K562 (cell line): ENCODE data around the gene POLR3GL. TPM values are rescaled to one million over a fixed set of nuclear protein-coding genes. Genes with fewer than 3 reads are reported as not detected.
A peak's percentile ranks its signal among the peaks of the same experiment; 100 is the strongest.

Experiments used
- AFF4 ChIP-seq: sonication (generic); formaldehyde crosslinking; IDR thresholded peaks from 2 replicates; pipeline ENCODE4 v1.8.0; 2023; ENCODE audit warnings: mild to moderate bottlenecking, missing genetic modification reagents
- MLLT1 ChIP-seq, 2 experiments: fragments of 450-650 bp; IDR thresholded peaks; 2 replicates each; pipeline ENCODE4 v1.6.1; 2016
- MTA2 ChIP-seq: fragments of 450-650 bp; IDR thresholded peaks from 2 replicates; pipeline ENCODE4 v1.6.1; 2016; ENCODE audit warnings: low read depth
- NKRF ChIP-seq: fragments of 450-650 bp; IDR thresholded peaks from 2 replicates; pipeline ENCODE4 v1.6.1; 2016; ENCODE audit warnings: borderline replicate concordance
- SREBF2 ChIP-seq: sonication (generic); formaldehyde crosslinking; IDR thresholded peaks from 2 replicates; pipeline ENCODE4 v1.4.0; 2020; ENCODE audit warnings: mild to moderate bottlenecking, missing genetic modification reagents
- polyA plus RNA-seq, 8 experiments: library from polyadenylated mRNA; depleted of rRNA in 4 of 8; stranded (reverse) in 5 of 8; unstranded in 3 of 8; fragments of >200 nt; fragmentation: Nextera tagmentation in 2 of 8; fragmentation: Illumina TruSeq in 1 of 8; extraction: Ambion mirVana in 2 of 8; extraction: Trizol in 1 of 8; gene quantifications; 2 replicates each; pipeline versions ENCODE4 v1.2.1 to v1.2.3, GENCODE V29; 2011 to 2014; ENCODE audit warnings: inconsistent platforms in 1 of 8, missing spikeins in 1 of 8
- total RNA-seq, 7 experiments: library from RNA; depleted of rRNA in 6 of 7; stranded (reverse); fragments of >200 nt in 6 of 7; fragmentation: Illumina TruSeq in 2 of 7; extraction: Trizol in 2 of 7; gene quantifications; 2 replicates each; pipeline versions ENCODE4 v1.2.1 to v1.2.3, GENCODE V29; 2011 to 2021; ENCODE audit warnings: low replicate concordance in 1 of 7

POLR3GL gene
- total and polyA plus RNA-seq, 9 of the 15 experiments (the other 6 are each of a cell fraction or from before 2014, with no cell fraction given) = 14.6 to 48.4 (median 38.2) TPM

GRCh38 chr1:145995964-145996432 lies 31.5 kb downstream of the POLR3GL start (continued):
- TF ChIP-seq NKRF = peak; percentile 69
- 0 out of 2 replicates have a peak, but pooled peaks have one; percentile 21 for TF ChIP-seq MTA2
- peak; percentile 99 to 100 for TF ChIP-seq MLLT1 (IDR thresholded peaks at IDR 0.05)
- TF ChIP-seq AFF4 = peak; percentile 47; the same call in 1 of the 2 replicates
- no peak for TF ChIP-seq SREBF2 (CRISPR knock-in tag)
